Stomach smooth muscle (tissue), 2 donors: ENCODE measurements around the gene COL1A1.

Experiments used
- H3K27ac ChIP-seq: one replicate; pipeline ENCODE4 v1.7.0; 2013; ENCODE audit warnings: mild to moderate bottlenecking, low read length, inconsistent platforms
- H3K27me3 ChIP-seq, 2 donors: one replicate each; pipeline ENCODE4 v1.7.0; 2013; ENCODE audit warnings: low read length in 2 of 2; ENCODE audit not compliant: insufficient read depth in 2 of 2, control insufficient read depth in 1 of 2
- H3K36me3 ChIP-seq, 2 donors: one replicate each; pipeline ENCODE4 v1.7.0; 2013; ENCODE audit warnings: low read length in 2 of 2; ENCODE audit not compliant: control insufficient read depth in 2 of 2, insufficient read depth in 2 of 2
- H3K4me1 ChIP-seq: one replicate; pipeline ENCODE4 v1.7.0; 2013; ENCODE audit warnings: low read length; ENCODE audit not compliant: control insufficient read depth, insufficient read depth
- H3K4me3 ChIP-seq, 2 donors: one replicate each; pipeline ENCODE4 v1.7.0; 2013; ENCODE audit warnings: low read length in 2 of 2
- H3K9ac ChIP-seq, 2 donors: one replicate each; pipeline ENCODE4 v1.7.0; 2013; ENCODE audit warnings: low read length in 2 of 2, mild to moderate bottlenecking in 1 of 2
- H3K9me3 ChIP-seq, 2 donors: one replicate each; pipeline ENCODE4 v1.7.0; 2013; ENCODE audit warnings: low read length in 2 of 2; ENCODE audit not compliant: control insufficient read depth in 2 of 2
- donor health status: healthy.
- donor health status: Pancreatic carcinoma.

Gene COL1A1

GRCh38 chr17:50199211-50199802 is 2.1 kb downstream of the COL1A1 start:
- Histone ChIP-seq H3K4me3 (peak overlapping the region; percentile 79 to 85), H3K4me1 (peaks cover 61% of the 10 kb centered on the region), H3K9me3 (no peaks in the 10 kb centered on the region), H3K36me3 (peaks cover 39 to 47% of the 10 kb centered on the region in 2 donors), H3K27ac (peak overlapping the region; percentile 98), H3K27me3 (no peaks in the 10 kb centered on the region), H3K9ac (peak overlapping the region; percentile 58 to 69)

GRCh38 chr17:50198026-50198669 is 3.3 kb downstream of the COL1A1 start:
- peak overlapping the region; percentile 98 for H3K27ac ChIP-seq
- H3K36me3 ChIP-seq = peaks cover 48 to 57% of the 10 kb centered on the region in 2 donors
- peaks cover 56% of the 10 kb centered on the region for H3K4me1 ChIP-seq

GRCh38 chr17:50196826-50197225 is 4.6 kb downstream of the COL1A1 start:
- H3K36me3 ChIP-seq = peaks cover 62 to 71% of the 10 kb centered on the region in 2 donors
- no peaks in the 10 kb centered on the region for H3K27me3 ChIP-seq
- no peak overlapping the region for H3K4me3 ChIP-seq
- peaks cover 58% of the 10 kb centered on the region for H3K4me1 ChIP-seq
- H3K9ac ChIP-seq = peak overlapping the region in 1 of 2 donors; percentile 36
- H3K27ac ChIP-seq = peak overlapping the region; percentile 98
- H3K9me3 ChIP-seq = no peaks in the 10 kb centered on the region

More at GRCh38 chr17:50198026-50198669, 3.3 kb downstream of the COL1A1 start:
- H3K27me3 ChIP-seq = no peaks in the 10 kb centered on the region
- no peaks in the 10 kb centered on the region for H3K9me3 ChIP-seq
- peak overlapping the region in 1 of 2 donors; percentile 49 for H3K9ac ChIP-seq
- H3K4me3 ChIP-seq = peak overlapping the region; percentile 22 to 85

- Histone ChIP-seq H3K27ac (peak overlapping the region; percentile 98), H3K4me1 (peaks cover 60% of the 10 kb centered on the region), H3K9me3 (no peaks in the 10 kb centered on the region), H3K27me3 (no peaks in the 10 kb centered on the region), H3K4me3 (no peak overlapping the region), H3K9ac (no peak overlapping the region), H3K36me3 (peaks cover 69 to 78% of the 10 kb centered on the region in 2 donors)
These were observed 5.4 kb downstream of the COL1A1 start for GRCh38 chr17:50196036-50196435.

GRCh38 chr17:50194934-50195865 is 6.2 kb downstream of the COL1A1 start:
- H3K36me3 ChIP-seq = peaks cover 78 to 87% of the 10 kb centered on the region in 2 donors
- no peaks in the 10 kb centered on the region for H3K9me3 ChIP-seq
- H3K27me3 ChIP-seq = no peaks in the 10 kb centered on the region
- H3K9ac ChIP-seq = no peak overlapping the region
- H3K27ac ChIP-seq = peak overlapping the region; percentile 98
- H3K4me3 ChIP-seq = no peak overlapping the region
- peaks cover 66% of the 10 kb centered on the region for H3K4me1 ChIP-seq

- peaks cover 86 to 95% of the 10 kb centered on the region in 2 donors for H3K36me3 ChIP-seq
- H3K27ac ChIP-seq = peak overlapping the region; percentile 98
- H3K9ac ChIP-seq = no peak overlapping the region
- no peaks in the 10 kb centered on the region for H3K27me3 ChIP-seq
- H3K4me1 ChIP-seq = peaks cover 67% of the 10 kb centered on the region
- H3K9me3 ChIP-seq = no peaks in the 10 kb centered on the region
- H3K4me3 ChIP-seq = no peak overlapping the region
These were observed 7.1 kb downstream of the COL1A1 start for GRCh38 chr17:50194140-50194933.

- Histone ChIP-seq H3K9ac (no peak overlapping the region), H3K4me3 (no peak overlapping the region), H3K4me1 (peaks cover 66% of the 10 kb centered on the region), H3K27me3 (no peaks in the 10 kb centered on the region), H3K27ac (peak overlapping the region; percentile 98), H3K9me3 (no peaks in the 10 kb centered on the region), H3K36me3 (peaks cover 91 to 98% of the 10 kb centered on the region in 2 donors)
These were observed 8.7 kb downstream of the COL1A1 start for GRCh38 chr17:50192618-50193291.

GRCh38 chr17:50192144-50192617 is 9.2 kb downstream of the COL1A1 start:
- Histone ChIP-seq H3K4me1 (peaks cover 66% of the 10 kb centered on the region), H3K27me3 (no peaks in the 10 kb centered on the region), H3K9me3 (no peaks in the 10 kb centered on the region), H3K27ac (peak overlapping the region; percentile 98), H3K4me3 (no peak overlapping the region), H3K36me3 (peaks cover 91 to 97% of the 10 kb centered on the region in 2 donors), H3K9ac (no peak overlapping the region)

GRCh38 chr17:50191359-50192143 is 9.9 kb downstream of the COL1A1 start:
- H3K4me1 ChIP-seq = peaks cover 66% of the 10 kb centered on the region
- no peak overlapping the region for H3K4me3 ChIP-seq
- peak overlapping the region; percentile 98 for H3K27ac ChIP-seq
- no peak overlapping the region for H3K9ac ChIP-seq
- no peaks in the 10 kb centered on the region for H3K27me3 ChIP-seq
- peaks cover 91 to 97% of the 10 kb centered on the region in 2 donors for H3K36me3 ChIP-seq
- H3K9me3 ChIP-seq = no peaks in the 10 kb centered on the region
